SK-N-SH treated with all-trans-retinoic acid at 6 μM for 48 hours (cell line): ENCODE results near the gene FHOD1.

Experiments
- ARNTL ChIP-seq: fragments of 450-650 bp; formaldehyde crosslinking; IDR thresholded peaks from 2 replicates; pipeline ENCODE4 v1.5.0; 2020; ENCODE audit warnings: low read depth, mild to moderate bottlenecking, moderate library complexity, borderline replicate concordance
- BACH2 ChIP-seq: fragments of 250-450 bp; sonication (Bioruptor Pico); IDR thresholded peaks from 2 replicates; pipeline ENCODE4 v1.9.0; 2021; ENCODE audit warnings: mild to moderate bottlenecking, borderline replicate concordance
- ISL1 ChIP-seq: fragments of 250-450 bp; sonication (Bioruptor Pico); IDR thresholded peaks from 2 replicates; pipeline ENCODE4 v2.1.2; 2022; ENCODE audit warnings: mild to moderate bottlenecking, moderate library complexity
- OSR1 ChIP-seq: fragments of 250-450 bp; sonication (Bioruptor Pico); IDR thresholded peaks from 2 replicates; pipeline ENCODE4 v1.8.0; 2022; ENCODE audit warnings: moderate library complexity, mild to moderate bottlenecking, inconsistent platforms
- ZFP30 ChIP-seq: fragments of 450-650 bp; formaldehyde crosslinking; IDR thresholded peaks from 2 replicates; pipeline ENCODE4 v1.5.0; 2022; ENCODE audit warnings: mild to moderate bottlenecking, moderate library complexity
- ZNF70 ChIP-seq: fragments of 450-650 bp; formaldehyde crosslinking; IDR thresholded peaks from 2 replicates; pipeline ENCODE4 v1.5.0; 2020; ENCODE audit warnings: mild to moderate bottlenecking, moderate library complexity
- ZNF8 ChIP-seq: fragments of 450-650 bp; formaldehyde crosslinking; IDR thresholded peaks from 2 replicates; pipeline ENCODE4 v1.5.0; 2020; ENCODE audit warnings: mild to moderate bottlenecking, moderate library complexity
- TF ChIP-seq, protein P1 (sequence below): fragments of 250-450 bp; sonication (Bioruptor Pico); IDR thresholded peaks from 2 replicates; pipeline ENCODE4 v1.8.0; 2020; ENCODE audit warnings: mild to moderate bottlenecking, moderate library complexity, borderline replicate concordance
- TF ChIP-seq, protein P2 (sequence below): fragments of 250-450 bp; sonication (Bioruptor Pico); IDR thresholded peaks from 2 replicates; pipeline ENCODE4 v1.5.0; 2020; ENCODE audit warnings: mild to moderate bottlenecking, moderate library complexity
- TF ChIP-seq, protein P3 (sequence below): fragments of 250-450 bp; sonication (Bioruptor Pico); IDR thresholded peaks from 2 replicates; pipeline ENCODE4 v1.5.1; 2021; ENCODE audit warnings: mild to moderate bottlenecking, moderate library complexity

DNA sequence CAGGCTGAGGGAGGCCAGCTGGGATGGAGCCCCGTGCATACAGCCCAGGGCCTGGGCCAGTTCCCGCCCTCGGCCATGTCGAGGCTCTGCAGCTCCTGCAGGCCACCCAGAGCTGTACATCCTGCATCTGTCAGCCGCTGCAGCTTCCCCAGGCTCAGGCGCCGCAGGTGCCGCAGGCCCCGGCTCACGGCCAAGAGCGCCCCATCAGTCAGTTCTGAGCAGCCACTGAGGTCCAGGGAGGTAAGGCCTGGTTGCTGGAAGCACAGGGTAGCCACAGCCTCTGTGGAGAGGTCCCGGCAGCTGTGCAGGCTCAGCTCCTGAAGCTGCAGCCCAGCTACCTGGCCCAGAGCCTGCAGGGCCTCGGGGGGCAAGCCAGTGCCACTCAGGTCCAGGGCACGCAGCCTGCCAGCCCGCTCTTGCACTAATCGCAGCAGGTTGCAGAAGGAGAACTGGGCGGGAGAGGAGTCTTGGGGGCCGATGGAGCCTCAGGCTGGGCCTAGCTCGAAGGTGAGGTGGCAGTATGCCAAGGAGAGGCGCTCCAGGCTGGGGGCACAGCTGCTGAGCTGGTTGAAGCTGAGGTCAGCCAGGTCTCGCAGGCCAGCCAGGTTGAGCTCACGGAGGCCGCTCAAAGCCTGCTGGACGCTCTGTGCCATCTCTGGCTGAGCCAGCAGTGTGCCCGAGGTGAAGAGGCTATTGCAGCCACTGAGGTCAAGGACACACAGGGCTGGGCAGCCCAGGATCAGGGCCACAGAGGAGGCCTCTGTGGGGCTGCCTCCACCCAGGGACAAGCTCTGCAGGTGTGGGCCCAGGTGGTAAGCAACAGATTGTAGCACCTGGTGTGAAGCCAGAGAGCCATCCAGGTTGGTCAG is 37.0 kb downstream of the FHOD1 start:
- TF ChIP-seq, protein P1, sequence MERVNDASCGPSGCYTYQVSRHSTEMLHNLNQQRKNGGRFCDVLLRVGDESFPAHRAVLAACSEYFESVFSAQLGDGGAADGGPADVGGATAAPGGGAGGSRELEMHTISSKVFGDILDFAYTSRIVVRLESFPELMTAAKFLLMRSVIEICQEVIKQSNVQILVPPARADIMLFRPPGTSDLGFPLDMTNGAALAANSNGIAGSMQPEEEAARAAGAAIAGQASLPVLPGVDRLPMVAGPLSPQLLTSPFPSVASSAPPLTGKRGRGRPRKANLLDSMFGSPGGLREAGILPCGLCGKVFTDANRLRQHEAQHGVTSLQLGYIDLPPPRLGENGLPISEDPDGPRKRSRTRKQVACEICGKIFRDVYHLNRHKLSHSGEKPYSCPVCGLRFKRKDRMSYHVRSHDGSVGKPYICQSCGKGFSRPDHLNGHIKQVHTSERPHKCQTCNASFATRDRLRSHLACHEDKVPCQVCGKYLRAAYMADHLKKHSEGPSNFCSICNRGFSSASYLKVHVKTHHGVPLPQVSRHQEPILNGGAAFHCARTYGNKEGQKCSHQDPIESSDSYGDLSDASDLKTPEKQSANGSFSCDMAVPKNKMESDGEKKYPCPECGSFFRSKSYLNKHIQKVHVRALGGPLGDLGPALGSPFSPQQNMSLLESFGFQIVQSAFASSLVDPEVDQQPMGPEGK (CRISPR knock-in tag) = no peak
- TF ChIP-seq, protein P2, sequence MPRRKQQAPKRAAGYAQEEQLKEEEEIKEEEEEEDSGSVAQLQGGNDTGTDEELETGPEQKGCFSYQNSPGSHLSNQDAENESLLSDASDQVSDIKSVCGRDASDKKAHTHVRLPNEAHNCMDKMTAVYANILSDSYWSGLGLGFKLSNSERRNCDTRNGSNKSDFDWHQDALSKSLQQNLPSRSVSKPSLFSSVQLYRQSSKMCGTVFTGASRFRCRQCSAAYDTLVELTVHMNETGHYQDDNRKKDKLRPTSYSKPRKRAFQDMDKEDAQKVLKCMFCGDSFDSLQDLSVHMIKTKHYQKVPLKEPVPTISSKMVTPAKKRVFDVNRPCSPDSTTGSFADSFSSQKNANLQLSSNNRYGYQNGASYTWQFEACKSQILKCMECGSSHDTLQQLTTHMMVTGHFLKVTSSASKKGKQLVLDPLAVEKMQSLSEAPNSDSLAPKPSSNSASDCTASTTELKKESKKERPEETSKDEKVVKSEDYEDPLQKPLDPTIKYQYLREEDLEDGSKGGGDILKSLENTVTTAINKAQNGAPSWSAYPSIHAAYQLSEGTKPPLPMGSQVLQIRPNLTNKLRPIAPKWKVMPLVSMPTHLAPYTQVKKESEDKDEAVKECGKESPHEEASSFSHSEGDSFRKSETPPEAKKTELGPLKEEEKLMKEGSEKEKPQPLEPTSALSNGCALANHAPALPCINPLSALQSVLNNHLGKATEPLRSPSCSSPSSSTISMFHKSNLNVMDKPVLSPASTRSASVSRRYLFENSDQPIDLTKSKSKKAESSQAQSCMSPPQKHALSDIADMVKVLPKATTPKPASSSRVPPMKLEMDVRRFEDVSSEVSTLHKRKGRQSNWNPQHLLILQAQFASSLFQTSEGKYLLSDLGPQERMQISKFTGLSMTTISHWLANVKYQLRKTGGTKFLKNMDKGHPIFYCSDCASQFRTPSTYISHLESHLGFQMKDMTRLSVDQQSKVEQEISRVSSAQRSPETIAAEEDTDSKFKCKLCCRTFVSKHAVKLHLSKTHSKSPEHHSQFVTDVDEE (CRISPR knock-in tag) = no peak
- TF ChIP-seq, protein P3, sequence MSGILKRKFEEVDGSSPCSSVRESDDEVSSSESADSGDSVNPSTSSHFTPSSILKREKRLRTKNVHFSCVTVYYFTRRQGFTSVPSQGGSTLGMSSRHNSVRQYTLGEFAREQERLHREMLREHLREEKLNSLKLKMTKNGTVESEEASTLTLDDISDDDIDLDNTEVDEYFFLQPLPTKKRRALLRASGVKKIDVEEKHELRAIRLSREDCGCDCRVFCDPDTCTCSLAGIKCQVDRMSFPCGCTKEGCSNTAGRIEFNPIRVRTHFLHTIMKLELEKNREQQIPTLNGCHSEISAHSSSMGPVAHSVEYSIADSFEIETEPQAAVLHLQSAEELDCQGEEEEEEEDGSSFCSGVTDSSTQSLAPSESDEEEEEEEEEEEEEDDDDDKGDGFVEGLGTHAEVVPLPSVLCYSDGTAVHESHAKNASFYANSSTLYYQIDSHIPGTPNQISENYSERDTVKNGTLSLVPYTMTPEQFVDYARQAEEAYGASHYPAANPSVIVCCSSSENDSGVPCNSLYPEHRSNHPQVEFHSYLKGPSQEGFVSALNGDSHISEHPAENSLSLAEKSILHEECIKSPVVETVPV (CRISPR knock-in tag) = no peak
- TF ChIP-seq ZNF70 (CRISPR knock-in tag) (no peak), BACH2 (CRISPR knock-in tag) (no peak), ISL1 (CRISPR knock-in tag) (no peak), ZNF8 (no peak), ZFP30 (CRISPR knock-in tag) (no peak), ARNTL (no peak), OSR1 (CRISPR knock-in tag) (no peak)
